Measurements from ENCODE around the gene SLC33A1. TPM values are rescaled to one million over a fixed set of nuclear protein-coding genes. Genes with fewer than 3 reads are reported as not detected.

The SLC33A1 gene
- total and polyA plus RNA-seq, 2 of the 8 experiments (the other 6 are each of a cell fraction or from before 2014, with no cell fraction given), result 15.6 to 24.2 TPM

- TF ChIP-seq EGR1 (IDR thresholded peaks at IDR 0.05; ENCODE audit: borderline replicate concordance, low read depth, low read length) (no peak), JUND (IDR thresholded peaks at IDR 0.05; ENCODE audit: low read length) (no peak), TCF12 (IDR thresholded peaks at IDR 0.05; ENCODE audit: low read depth, low read length) (no peak), E2F6 (IDR thresholded peaks at IDR 0.05) (no peak)
These were observed 73.9 kb downstream of the SLC33A1 start (continued) for GRCh38 chr3:155780291-155780690.
